Measurements from ENCODE around the gene NATD1.

NATD1 gene

DNA sequence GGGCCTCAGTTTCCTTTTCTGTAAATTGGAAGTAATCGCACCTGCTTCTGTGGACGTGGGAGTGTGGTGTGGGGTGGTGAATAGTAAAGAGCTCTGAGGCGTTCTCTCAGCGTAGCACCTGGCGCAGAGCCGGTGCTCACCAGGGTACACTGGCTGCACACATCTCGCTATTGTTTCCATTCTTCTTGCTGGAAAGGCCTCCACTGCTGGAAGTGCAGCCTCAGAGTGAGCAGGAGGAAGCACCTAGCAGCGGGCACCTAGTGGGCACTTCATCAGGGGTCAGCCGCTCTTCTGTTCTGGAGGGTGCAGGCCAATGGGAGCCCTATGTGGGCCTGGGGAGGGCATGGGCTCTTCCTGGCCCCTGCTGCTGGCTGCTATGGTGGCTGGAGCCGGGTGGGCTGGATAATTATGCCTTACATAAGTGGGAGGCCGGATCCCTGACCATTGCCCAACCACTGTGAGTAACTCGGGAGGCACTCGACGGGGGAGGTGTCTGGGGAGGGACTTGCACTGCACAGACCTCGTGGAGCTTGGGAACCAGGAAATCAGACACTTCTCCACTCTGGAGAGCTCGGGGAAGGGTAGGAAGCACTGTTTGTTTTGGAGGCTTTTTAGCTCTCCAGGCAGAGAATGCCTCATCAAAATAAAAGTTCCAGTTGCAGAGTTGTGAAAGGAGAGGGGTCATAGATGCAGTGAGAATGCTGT, 33.0 kb upstream of the NATD1 start:
- H3K4me1 ChIP-seq: peaks cover 26% of the 10 kb centered on the region
- H3K9ac ChIP-seq: no peak overlapping the region
- H3K9me3 ChIP-seq (ENCODE audit: control insufficient read depth, low read length): no peaks in the 10 kb centered on the region
- H3K4me2 ChIP-seq (ENCODE audit: low read length): peak overlapping the region; percentile 91
- no peaks in the 10 kb centered on the region for H3K27me3 ChIP-seq (ENCODE audit: control insufficient read depth, insufficient read depth, low read length)
- peak overlapping the region; percentile 13 for H2AFZ ChIP-seq
- H3K36me3 ChIP-seq (ENCODE audit: control insufficient read depth, insufficient read depth, low read length): no peaks in the 10 kb centered on the region
- H3K4me3 ChIP-seq (ENCODE audit: low read depth, low read length): peak overlapping the region; percentile 59
- no peak for TF ChIP-seq CTCF (IDR thresholded peaks at IDR 0.05)
- H3K27ac ChIP-seq: peak overlapping the region; percentile 70
- peaks cover 47% of the 10 kb centered on the region for H3K79me2 ChIP-seq

- Histone ChIP-seq H3K4me3 (ENCODE audit: low read depth, low read length) (peak overlapping the region; percentile 59), H3K4me1 (peaks cover 26% of the 10 kb centered on the region), H3K9me3 (ENCODE audit: control insufficient read depth, low read length) (no peaks in the 10 kb centered on the region), H3K36me3 (ENCODE audit: control insufficient read depth, insufficient read depth, low read length) (no peaks in the 10 kb centered on the region), H2AFZ (peak overlapping the region; percentile 99), H3K4me2 (ENCODE audit: low read length) (peak overlapping the region; percentile 91), H3K79me2 (peaks cover 44% of the 10 kb centered on the region), H3K27me3 (ENCODE audit: control insufficient read depth, insufficient read depth, low read length) (no peaks in the 10 kb centered on the region), H3K9ac (peak overlapping the region; percentile 44), H3K27ac (peak overlapping the region; percentile 70)
- no peak for TF ChIP-seq CTCF (IDR thresholded peaks at IDR 0.05)
Observed at GRCh38 chr17:21285164-21286065, 32.2 kb upstream of the NATD1 start.

DNA sequence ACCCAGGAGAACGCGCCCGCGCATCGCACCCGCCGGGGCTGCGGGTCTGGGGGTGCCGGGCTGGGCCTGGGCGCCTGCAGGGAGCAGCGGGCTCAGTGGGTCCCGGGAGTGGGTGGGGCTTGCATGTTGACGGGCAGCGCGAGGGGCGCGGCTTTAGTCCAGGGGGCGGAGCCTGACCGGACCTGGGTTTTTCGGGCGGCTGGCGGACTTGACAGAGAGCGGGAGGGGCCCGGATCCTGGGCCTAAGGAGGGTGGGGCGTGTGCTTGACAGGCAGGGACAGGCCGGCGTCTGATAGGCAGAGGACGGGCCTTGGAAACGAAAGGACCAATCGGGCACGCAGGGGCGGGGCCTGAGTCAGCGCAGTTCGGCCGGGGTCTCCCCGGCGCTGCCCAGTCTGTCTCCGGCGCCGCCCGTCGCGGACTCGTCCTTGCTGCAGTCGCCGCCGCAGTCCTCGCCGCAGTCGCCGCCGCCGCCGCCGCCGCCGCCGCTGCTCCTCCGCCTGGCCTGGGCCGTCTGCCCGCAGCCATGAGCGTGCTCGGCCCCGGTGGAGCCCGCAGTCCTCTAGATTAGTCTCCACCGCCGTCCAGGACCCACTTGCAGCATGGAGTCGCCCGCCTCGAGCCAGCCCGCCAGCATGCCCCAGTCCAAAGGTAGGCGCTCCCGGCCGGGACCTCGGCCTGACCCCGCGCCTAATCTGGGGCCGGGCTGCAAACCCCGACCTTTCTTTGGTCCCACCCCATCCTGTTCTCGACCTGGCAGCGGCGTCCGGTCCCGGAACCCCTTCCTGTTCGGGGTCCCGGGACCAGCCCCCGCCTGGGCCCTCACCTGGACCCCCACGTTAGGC, 31.3 kb upstream of the NATD1 start, which contains the start of gene MAP2K3:
TSS of gene MAP2K3 (plus strand) at position 393 of the 845 bp plus-strand sequence. CDS start at position 603, 210 bp downstream.
- H3K9ac ChIP-seq: peak within 1 kb of the TSS; percentile 44
- H3K36me3 ChIP-seq (ENCODE audit: control insufficient read depth, insufficient read depth, low read length): no peaks in the 10 kb centered on the region
- TF ChIP-seq CTCF (IDR thresholded peaks at IDR 0.05): no peak
- H3K27me3 ChIP-seq (ENCODE audit: control insufficient read depth, insufficient read depth, low read length): no peaks in the 10 kb centered on the region
- H3K79me2 ChIP-seq: peaks cover 40% of the 10 kb centered on the region
- H3K4me2 ChIP-seq (ENCODE audit: low read length): peak within 1 kb of the TSS; percentile 91
- H2AFZ ChIP-seq: peak within 1 kb of the TSS; percentile 99
- H3K9me3 ChIP-seq (ENCODE audit: control insufficient read depth, low read length): no peaks in the 10 kb centered on the region
- H3K27ac ChIP-seq: peak within 1 kb of the TSS; percentile 70
- H3K4me1 ChIP-seq: peaks cover 26% of the 10 kb centered on the region
- peak within 1 kb of the TSS; percentile 59 for H3K4me3 ChIP-seq (ENCODE audit: low read depth, low read length)

GRCh38 chr17:21283482-21284318, 30.5 kb upstream of the NATD1 start:
- H3K27ac ChIP-seq: no peak overlapping the region
- H3K9me3 ChIP-seq (ENCODE audit: control insufficient read depth, low read length): no peaks in the 10 kb centered on the region
- peak overlapping the region; percentile 48 for H3K4me2 ChIP-seq (ENCODE audit: low read length)
- no peak for TF ChIP-seq CTCF (IDR thresholded peaks at IDR 0.05)
- peak overlapping the region; percentile 59 for H3K4me3 ChIP-seq (ENCODE audit: low read depth, low read length)
- peaks cover 34% of the 10 kb centered on the region for H3K79me2 ChIP-seq
- H3K4me1 ChIP-seq: peaks cover 26% of the 10 kb centered on the region
- no peak overlapping the region for H3K9ac ChIP-seq
- H2AFZ ChIP-seq: peak overlapping the region; percentile 99
- H3K36me3 ChIP-seq (ENCODE audit: control insufficient read depth, insufficient read depth, low read length): no peaks in the 10 kb centered on the region
- no peaks in the 10 kb centered on the region for H3K27me3 ChIP-seq (ENCODE audit: control insufficient read depth, insufficient read depth, low read length)

Measured in parathyroid adenoma (tissue), 2 donors.